Activated CD4-positive, alpha-beta memory T cell treated with anti-CD3 and anti-CD28 coated beads for 36 hours (primary cell): ENCODE data around the gene CD69. TPM values are rescaled to one million over a fixed set of nuclear protein-coding genes. Genes with fewer than 3 reads are reported as not detected.
"Not testable (repeated sequence)": the region's sequence is repeated elsewhere in the genome, so short reads cannot be mapped to it uniquely, and the experiment has no call there.

Source experiments
- CTCF ChIA-PET: fragments of 350-600 bp; sonication (Branson Sonifier 250); formaldehyde crosslinking; loops from one replicate; lab custom pipeline; 2021; ENCODE audit warnings: antibody characterized with exemption, inconsistent platforms; lab: Charles Lee
- POLR2A ChIA-PET: fragments of 350-600 bp; sonication (Branson Sonifier 250); formaldehyde crosslinking; loops from one replicate; lab custom pipeline; 2021; ENCODE audit warnings: antibody characterized with exemption; lab: Charles Lee
- DNase-seq: peaks from one replicate; pipeline ENCODE4 v3.0.0-alpha.2; 2020
- H3K27ac Mint-ChIP-seq: one replicate; pipeline ENCODE4 v1.8.0; 2021; ENCODE audit warnings: mixed read lengths
- H3K27me3 Mint-ChIP-seq: one replicate; pipeline ENCODE4 v1.8.0; 2021; ENCODE audit warnings: mixed read lengths
- H3K36me3 Mint-ChIP-seq: one replicate; pipeline ENCODE4 v1.8.0; 2021; ENCODE audit warnings: mixed read lengths
- H3K4me1 Mint-ChIP-seq: one replicate; pipeline ENCODE4 v1.8.0; 2021; ENCODE audit warnings: low read depth, mixed read lengths
- H3K4me3 Mint-ChIP-seq: one replicate; pipeline ENCODE4 v1.8.0; 2021; ENCODE audit warnings: mild to moderate bottlenecking, mixed read lengths
- H3K9me3 Mint-ChIP-seq: one replicate; pipeline ENCODE4 v1.8.0; 2021; ENCODE audit warnings: mixed read lengths
- intact Hi-C: fragments of 100-400 bp; cut with micrococcal nuclease; formaldehyde crosslinking; loops from one replicate; pipeline ENCODE4 v1.15.1; 2023
- total RNA-seq, 2 experiments: library from RNA; stranded (reverse); gene quantifications; one replicate each; pipeline ENCODE4 v1.2.3, GENCODE V29; 2021

Gene CD69
- total RNA-seq, 2 experiments from 2014 or later = 118 to 120 TPM

DNA sequence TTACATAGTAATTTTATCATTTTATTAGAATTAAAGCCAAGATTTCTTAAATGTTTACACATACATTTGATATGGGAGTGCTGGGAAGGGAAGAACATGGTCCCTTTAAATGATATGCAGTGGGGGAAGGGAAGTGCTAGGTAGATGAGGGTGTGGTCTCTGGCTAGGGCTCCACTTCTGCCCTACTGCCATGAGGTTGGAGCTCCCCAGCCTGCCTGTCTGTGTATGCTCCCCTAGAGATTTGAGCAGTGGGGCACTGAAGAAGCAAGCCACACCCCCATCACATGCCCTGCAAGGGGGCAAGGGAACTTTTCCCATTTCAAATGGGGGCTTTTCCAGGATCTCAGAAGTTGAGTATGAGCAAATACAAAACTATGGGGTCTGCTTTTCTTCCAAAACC lies 53.3 kb downstream of the CD69 start:
- CTCF ChIA-PET = interaction anchor here (0.7 to 4.9 kb wide), 19 partner anchors 8 to 377 kb away, joined by 3 to 86 read pairs (median 9); no protein-coding TSS in a partner anchor
- Mint-ChIP-seq H3K9me3 (peaks cover 17% of the 10 kb centered on the region), H3K27me3 (no peaks in the 10 kb centered on the region), H3K4me3 (peak overlapping the region; percentile 62), H3K27ac (peak overlapping the region; percentile 85), H3K36me3 (peaks cover 9% of the 10 kb centered on the region), H3K4me1 (peaks cover 43% of the 10 kb centered on the region)
- intact Hi-C loops = loop anchor here (2.0 to 10.0 kb wide), 2 partner anchors 33 to 373 kb away; no protein-coding TSS in a partner anchor
- POLR2A ChIA-PET = interaction anchor here (1.3 kb wide), 1 partner anchor 60 kb away, joined by 4 read pairs; no protein-coding TSS in a partner anchor
- DNase-seq = no peak

DNA sequence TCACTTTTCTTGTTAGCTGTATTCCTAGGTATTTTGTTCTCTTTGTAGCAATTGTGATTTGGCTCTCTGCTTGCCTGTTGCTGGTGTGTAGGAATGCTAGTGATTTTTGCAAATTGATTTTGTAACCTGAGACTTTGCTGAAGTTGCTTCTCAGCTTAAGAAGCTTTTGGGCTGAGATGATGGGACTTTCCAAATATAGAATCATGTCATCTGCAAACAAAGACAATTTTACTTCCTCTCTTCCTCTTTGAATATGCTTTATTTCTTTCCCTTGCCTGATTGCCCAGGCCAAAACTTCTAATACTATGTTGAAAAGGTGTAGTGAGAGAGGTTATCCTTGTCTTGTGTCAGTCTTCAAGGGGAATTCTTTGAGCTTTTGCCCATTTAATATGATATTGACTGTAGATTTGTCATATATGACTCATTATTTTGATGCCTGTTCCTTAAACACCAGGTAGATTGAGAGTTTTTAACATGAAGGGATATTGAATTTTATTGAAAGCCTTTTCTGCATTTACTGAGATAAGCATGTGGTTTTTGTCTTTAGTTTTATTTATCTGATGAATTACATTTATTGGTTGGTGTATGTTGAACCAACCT lies 54.5 kb downstream of the CD69 start:
- Mint-ChIP-seq H3K4me1 (peaks cover 55% of the 10 kb centered on the region), H3K27ac (peak overlapping the region; percentile 44), H3K9me3 (peaks cover 17% of the 10 kb centered on the region), H3K4me3 (no peak overlapping the region), H3K27me3 (no peaks in the 10 kb centered on the region), H3K36me3 (peaks cover 9% of the 10 kb centered on the region)
- intact Hi-C loops = loop anchor here (2.0 to 10.0 kb wide), 2 partner anchors 35 to 371 kb away; no protein-coding TSS in a partner anchor
- no peak for DNase-seq
- ChIA-PET CTCF (interaction anchor here (1.1 to 4.9 kb wide), 6 partner anchors 11 to 72 kb away, joined by 3 to 86 read pairs (median 16); no protein-coding TSS in a partner anchor), POLR2A (interaction anchor here (0.8 to 1.0 kb wide), 2 partner anchors 31 to 58 kb away, joined by 4 to 6 read pairs; no protein-coding TSS in a partner anchor)

DNA sequence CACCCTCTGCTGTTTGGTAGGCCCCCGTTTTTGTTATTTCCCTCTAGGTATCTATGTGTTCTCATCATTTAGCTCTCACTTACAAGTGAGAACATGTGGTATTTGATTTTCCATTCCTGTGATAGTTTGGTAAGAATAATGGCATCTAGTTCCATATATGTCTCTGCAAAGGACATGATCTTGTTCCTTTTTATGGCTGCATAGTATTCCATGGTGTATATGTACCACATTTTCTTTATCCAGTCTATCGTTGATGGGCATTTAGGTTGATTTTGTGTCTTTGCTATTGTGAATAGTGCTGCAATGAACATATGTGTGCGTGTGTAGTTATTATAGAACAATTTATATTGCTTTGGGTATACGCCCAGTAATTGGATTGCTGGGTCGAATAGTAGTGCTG lies 56.1 kb downstream of the CD69 start:
- intact Hi-C loops = loop anchor here (10.0 kb wide), 1 partner anchor 370 kb away; no protein-coding TSS in a partner anchor
- not testable (repeated sequence) for H3K4me3 Mint-ChIP-seq, H3K36me3 Mint-ChIP-seq, H3K27ac Mint-ChIP-seq, H3K27me3 Mint-ChIP-seq, DNase-seq
- ChIA-PET POLR2A (interaction anchor here (1.1 kb wide), 1 partner anchor 49 kb away, joined by 3 read pairs; no protein-coding TSS in a partner anchor), CTCF (interaction anchor here (0.6 kb wide), 1 partner anchor 755 kb away, joined by 4 read pairs; the partner anchor contains the start of gene M6PR)
- H3K9me3 Mint-ChIP-seq = peaks cover 17% of the 10 kb centered on the region
- H3K4me1 Mint-ChIP-seq = peaks cover 69% of the 10 kb centered on the region

Other genes starting within 250 kb of the CD69 start
- 1 to 10 TPM; 3.6 to 4.9 TPM for gene KLRB1, start 153.0 kb downstream of the CD69 start, total RNA-seq
- 100 to 1,000 TPM; 191 to 199 TPM for gene CLEC2D, start 91.2 kb downstream of the CD69 start, total RNA-seq
- gene CLECL1, start 27.8 kb downstream of the CD69 start, total RNA-seq = 1 to 10 TPM; 6.5 to 7.4 TPM
- gene KLRF1, start 66.6 kb upstream of the CD69 start, total RNA-seq = not detected
- 10 to 100 TPM; 12.6 to 13.7 TPM for gene CLEC2B, start 108.5 kb upstream of the CD69 start, total RNA-seq
- gene KLRF2, start 120.6 kb upstream of the CD69 start, total RNA-seq = not detected
- not detected for gene CLEC2A, start 171.5 kb upstream of the CD69 start, total RNA-seq
- gene CLEC12A, start 210.5 kb upstream of the CD69 start, total RNA-seq = not detected
- not detected for gene CLEC1B, start 238.2 kb upstream of the CD69 start, total RNA-seq
- gene CLEC12B, start 249.7 kb upstream of the CD69 start, total RNA-seq = not detected